Activated B cell treated with CpG ODN at 0.5 μM for 24 hours (primary cell): ENCODE results near the gene LOXHD1. TPM values are rescaled to one million over a fixed set of nuclear protein-coding genes. Genes with fewer than 3 reads are reported as not detected.

Experiments used
- ATAC-seq: fragments of 200-7000 bp; cut with Tn5 transposase; one replicate; pipeline ENCODE4 v1.10.0; 2021; ENCODE audit warnings: low read depth, mild to moderate bottlenecking, moderate library complexity
- CTCF ChIA-PET: fragments of 350-600 bp; sonication (Branson Sonifier 250); formaldehyde crosslinking; loops from one replicate; lab custom pipeline; 2021; ENCODE audit warnings: antibody characterized with exemption; lab: Charles Lee
- POLR2A ChIA-PET: fragments of 350-600 bp; sonication (Branson Sonifier 250); formaldehyde crosslinking; loops from one replicate; lab custom pipeline; 2021; ENCODE audit warnings: antibody characterized with exemption; lab: Charles Lee
- DNase-seq: peaks from one replicate; pipeline ENCODE4 v3.0.0; 2022
- H3K27ac Mint-ChIP-seq: one replicate; pipeline ENCODE4 v1.8.0; 2020; ENCODE audit warnings: mixed read lengths
- H3K27me3 Mint-ChIP-seq: one replicate; pipeline ENCODE4 v1.8.0; 2021; ENCODE audit warnings: mixed read lengths
- H3K36me3 Mint-ChIP-seq: one replicate; pipeline ENCODE4 v1.8.0; 2021; ENCODE audit warnings: low read depth, mixed read lengths
- H3K4me1 Mint-ChIP-seq: one replicate; pipeline ENCODE4 v1.8.0; 2021; ENCODE audit warnings: mixed read lengths
- H3K4me3 Mint-ChIP-seq: one replicate; pipeline ENCODE4 v1.8.0; 2020; ENCODE audit warnings: mild to moderate bottlenecking, mixed read lengths
- H3K9me3 Mint-ChIP-seq: one replicate; pipeline ENCODE4 v1.8.0; 2020; ENCODE audit warnings: mixed read lengths
- CTCF ChIP-seq: fragments of 200-600 bp; IDR thresholded peaks from one replicate; pipeline ENCODE4 v1.8.0; 2022; ENCODE audit warnings: antibody characterized with exemption, mild to moderate bottlenecking
- intact Hi-C: fragments of 100-400 bp; cut with micrococcal nuclease; formaldehyde crosslinking; loops from one replicate; pipeline ENCODE4 v1.15.1; 2024
- total RNA-seq: library from RNA; stranded (reverse); gene quantifications from 2 replicates; pipeline ENCODE4 v1.2.3, GENCODE V29; 2022

Gene LOXHD1
- total RNA-seq, 1 donor from 2014 or later, result not detected

- ChIA-PET POLR2A (no interaction called here), CTCF (no interaction called here)
- TF ChIP-seq CTCF, result no peak
- Mint-ChIP-seq H3K36me3 (no peaks in the 10 kb centered on the region), H3K9me3 (peaks cover 3% of the 10 kb centered on the region), H3K27me3 (peaks cover 19% of the 10 kb centered on the region), H3K27ac (no peak overlapping the region), H3K4me1 (no peaks in the 10 kb centered on the region), H3K4me3 (no peak overlapping the region)
- ATAC-seq (no peak), DNase-seq (no peak)
- intact Hi-C loops, result no loop called here
These were observed 208.7 kb downstream of the LOXHD1 start for GRCh38 chr18:46448347-46448746.

- ChIA-PET POLR2A (no interaction called here), CTCF (no interaction called here)
- no peaks in the 10 kb centered on the region for H3K36me3 Mint-ChIP-seq
- no peak overlapping the region for H3K4me3 Mint-ChIP-seq
- DNase-seq (no peak), ATAC-seq (no peak)
- no peaks in the 10 kb centered on the region for H3K4me1 Mint-ChIP-seq
- intact Hi-C loops, result no loop called here
- H3K27me3 Mint-ChIP-seq, result peaks cover 15% of the 10 kb centered on the region
- H3K9me3 Mint-ChIP-seq, result peaks cover 7% of the 10 kb centered on the region
- H3K27ac Mint-ChIP-seq, result no peak overlapping the region
- TF ChIP-seq CTCF, result no peak
These were observed 209.2 kb downstream of the LOXHD1 start for GRCh38 chr18:46447792-46448191.

- CTCF ChIA-PET, result no interaction called here
- DNase-seq (no peak), ATAC-seq (no peak)
- no peaks in the 10 kb centered on the region for H3K4me1 Mint-ChIP-seq
- H3K27me3 Mint-ChIP-seq, result peaks cover 13% of the 10 kb centered on the region
- no peak overlapping the region for H3K27ac Mint-ChIP-seq
- no peaks in the 10 kb centered on the region for H3K36me3 Mint-ChIP-seq
- H3K9me3 Mint-ChIP-seq, result peaks cover 8% of the 10 kb centered on the region
- TF ChIP-seq CTCF, result no peak
- intact Hi-C loops, result no loop called here
- no peak overlapping the region for H3K4me3 Mint-ChIP-seq
- POLR2A ChIA-PET, result no interaction called here
These were observed 209.7 kb downstream of the LOXHD1 start for GRCh38 chr18:46447323-46447722.

- CTCF ChIA-PET, result no interaction called here
- H3K9me3 Mint-ChIP-seq, result peaks cover 8% of the 10 kb centered on the region
- no peak overlapping the region for H3K4me3 Mint-ChIP-seq
- TF ChIP-seq CTCF, result no peak
- no peaks in the 10 kb centered on the region for H3K36me3 Mint-ChIP-seq
- peaks cover 9% of the 10 kb centered on the region for H3K27me3 Mint-ChIP-seq
- no peak overlapping the region for H3K27ac Mint-ChIP-seq
- POLR2A ChIA-PET, result no interaction called here
- H3K4me1 Mint-ChIP-seq, result no peaks in the 10 kb centered on the region
- intact Hi-C loops, result no loop called here
- ATAC-seq (no peak), DNase-seq (no peak)
These were observed 211.3 kb downstream of the LOXHD1 start for GRCh38 chr18:46445522-46446313.

- Mint-ChIP-seq H3K9me3 (peaks cover 4% of the 10 kb centered on the region), H3K4me3 (no peak overlapping the region), H3K27me3 (peaks cover 10% of the 10 kb centered on the region), H3K4me1 (no peaks in the 10 kb centered on the region), H3K27ac (no peak overlapping the region), H3K36me3 (no peaks in the 10 kb centered on the region)
- DNase-seq, result no peak
- ATAC-seq, result no peak
- CTCF ChIA-PET, result no interaction called here
- intact Hi-C loops, result no loop called here
- POLR2A ChIA-PET, result no interaction called here
- TF ChIP-seq CTCF, result no peak
These were observed 218.0 kb downstream of the LOXHD1 start for GRCh38 chr18:46439037-46439436.
